ENCODE data around the gene LRRK1.

The LRRK1 gene

DNA sequence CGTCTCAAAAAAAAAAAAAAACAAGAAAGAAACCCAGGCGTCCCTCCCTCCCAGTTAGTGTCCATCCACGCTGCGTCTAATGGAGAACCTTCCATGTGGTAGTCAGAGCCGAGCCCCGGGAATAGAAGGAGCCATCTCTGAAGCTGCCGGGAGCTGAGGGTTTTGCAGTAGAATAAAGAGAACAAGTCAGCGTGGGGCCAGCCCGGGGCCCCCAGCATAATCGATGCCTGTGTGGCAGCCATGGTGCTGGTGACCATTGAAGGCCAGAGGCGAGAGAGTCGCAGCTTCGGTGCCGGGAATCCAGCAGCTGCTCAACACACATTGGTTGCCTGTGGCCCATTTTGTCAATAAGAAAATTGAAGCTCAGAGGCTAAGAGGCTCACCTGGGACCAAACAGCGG lies 181.0 kb downstream of the LRRK1 start:
- Mint-ChIP-seq H3K4me3 (no peak overlapping the region), H3K36me3 (ENCODE audit: low read depth) (peaks cover 3% of the 10 kb centered on the region), H3K27ac (no peak overlapping the region), H3K4me1 (peaks cover 19% of the 10 kb centered on the region), H3K9me3 (no peaks in the 10 kb centered on the region), H3K27me3 (ENCODE audit: low read depth) (peaks cover 10% of the 10 kb centered on the region)
- TF ChIP-seq, protein P1, sequence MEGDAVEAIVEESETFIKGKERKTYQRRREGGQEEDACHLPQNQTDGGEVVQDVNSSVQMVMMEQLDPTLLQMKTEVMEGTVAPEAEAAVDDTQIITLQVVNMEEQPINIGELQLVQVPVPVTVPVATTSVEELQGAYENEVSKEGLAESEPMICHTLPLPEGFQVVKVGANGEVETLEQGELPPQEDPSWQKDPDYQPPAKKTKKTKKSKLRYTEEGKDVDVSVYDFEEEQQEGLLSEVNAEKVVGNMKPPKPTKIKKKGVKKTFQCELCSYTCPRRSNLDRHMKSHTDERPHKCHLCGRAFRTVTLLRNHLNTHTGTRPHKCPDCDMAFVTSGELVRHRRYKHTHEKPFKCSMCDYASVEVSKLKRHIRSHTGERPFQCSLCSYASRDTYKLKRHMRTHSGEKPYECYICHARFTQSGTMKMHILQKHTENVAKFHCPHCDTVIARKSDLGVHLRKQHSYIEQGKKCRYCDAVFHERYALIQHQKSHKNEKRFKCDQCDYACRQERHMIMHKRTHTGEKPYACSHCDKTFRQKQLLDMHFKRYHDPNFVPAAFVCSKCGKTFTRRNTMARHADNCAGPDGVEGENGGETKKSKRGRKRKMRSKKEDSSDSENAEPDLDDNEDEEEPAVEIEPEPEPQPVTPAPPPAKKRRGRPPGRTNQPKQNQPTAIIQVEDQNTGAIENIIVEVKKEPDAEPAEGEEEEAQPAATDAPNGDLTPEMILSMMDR (IDR thresholded peaks at IDR 0.05; ENCODE audit: unreplicated experiment in 3 of 3): no peak

DNA sequence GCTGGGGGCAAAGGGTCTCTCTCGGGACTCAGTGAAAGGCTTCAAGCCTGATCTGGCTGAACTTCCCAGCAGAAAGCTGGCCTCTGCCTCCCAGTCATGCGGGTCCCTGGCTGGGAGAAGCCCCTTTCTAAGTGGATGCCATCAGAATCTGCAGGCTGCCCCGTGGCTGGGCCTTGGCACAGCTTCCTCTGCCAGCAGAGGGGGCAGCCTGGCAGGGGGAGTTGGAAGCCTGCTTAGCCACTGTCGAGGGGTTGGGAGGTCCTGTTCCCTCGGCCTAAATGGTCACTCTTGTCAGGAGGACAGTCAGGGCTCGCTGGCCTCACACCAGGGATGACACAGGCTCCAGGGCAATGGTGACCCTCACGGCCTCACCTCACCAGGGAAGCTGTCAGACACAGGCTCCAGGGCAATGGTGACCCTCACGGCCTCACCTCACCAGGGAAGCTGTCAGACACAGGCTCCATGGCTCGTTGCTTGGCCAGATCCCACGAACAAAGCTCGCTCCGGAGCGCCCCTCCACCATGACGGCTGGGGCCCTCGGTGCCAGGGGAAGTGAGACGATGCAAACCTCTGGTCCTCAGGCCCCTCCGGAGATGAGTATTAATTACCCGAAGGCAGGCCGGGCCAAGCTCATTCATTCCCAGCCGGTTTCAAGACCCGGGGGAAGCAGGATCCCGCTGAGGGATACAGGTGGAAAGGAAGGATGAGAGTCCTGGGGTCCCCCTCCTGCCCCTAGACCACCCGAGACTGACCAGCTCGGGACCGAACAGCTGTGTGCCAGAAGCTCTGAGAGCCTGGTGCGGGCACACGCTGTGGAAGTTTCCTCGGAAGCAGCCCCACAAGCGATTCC lies 181.7 kb downstream of the LRRK1 start:
- H3K36me3 Mint-ChIP-seq (ENCODE audit: low read depth): peaks cover 3% of the 10 kb centered on the region
- H3K9me3 Mint-ChIP-seq: no peaks in the 10 kb centered on the region
- H3K4me1 Mint-ChIP-seq: peaks cover 26% of the 10 kb centered on the region
- TF ChIP-seq, protein P1 (IDR thresholded peaks at IDR 0.05; ENCODE audit: unreplicated experiment in 3 of 3): no peak
- H3K4me3 Mint-ChIP-seq: no peak overlapping the region
- H3K27ac Mint-ChIP-seq: no peak overlapping the region
- peaks cover 10% of the 10 kb centered on the region for H3K27me3 Mint-ChIP-seq (ENCODE audit: low read depth)

DNA sequence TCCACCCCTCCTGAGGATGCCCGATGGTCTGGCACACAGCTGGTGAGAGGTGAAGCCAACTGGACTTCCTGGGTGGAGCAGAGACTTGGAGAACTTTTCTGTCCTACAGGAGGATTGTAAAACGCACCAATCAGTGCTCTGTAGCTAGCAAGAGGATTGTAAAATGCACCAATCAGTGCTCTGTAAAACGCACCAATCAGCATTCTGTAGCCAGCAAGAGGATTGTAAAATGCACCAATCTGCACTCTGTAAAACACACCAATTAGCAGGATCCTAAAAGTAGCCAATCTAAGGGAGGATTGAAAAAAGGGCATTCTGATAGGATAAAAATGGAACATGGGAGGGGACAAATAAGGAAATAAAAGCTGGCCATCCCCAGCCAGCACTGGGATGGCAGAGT lies 182.5 kb downstream of the LRRK1 start:
- Mint-ChIP-seq H3K27me3 (ENCODE audit: low read depth) (peaks cover 7% of the 10 kb centered on the region), H3K36me3 (ENCODE audit: low read depth) (peaks cover 3% of the 10 kb centered on the region), H3K4me3 (no peak overlapping the region), H3K4me1 (peaks cover 34% of the 10 kb centered on the region), H3K9me3 (no peaks in the 10 kb centered on the region), H3K27ac (peak overlapping the region in 1 of 3 experiments; percentile 28)
- TF ChIP-seq, protein P1 (IDR thresholded peaks at IDR 0.05; ENCODE audit: unreplicated experiment in 3 of 3): no peak

DNA sequence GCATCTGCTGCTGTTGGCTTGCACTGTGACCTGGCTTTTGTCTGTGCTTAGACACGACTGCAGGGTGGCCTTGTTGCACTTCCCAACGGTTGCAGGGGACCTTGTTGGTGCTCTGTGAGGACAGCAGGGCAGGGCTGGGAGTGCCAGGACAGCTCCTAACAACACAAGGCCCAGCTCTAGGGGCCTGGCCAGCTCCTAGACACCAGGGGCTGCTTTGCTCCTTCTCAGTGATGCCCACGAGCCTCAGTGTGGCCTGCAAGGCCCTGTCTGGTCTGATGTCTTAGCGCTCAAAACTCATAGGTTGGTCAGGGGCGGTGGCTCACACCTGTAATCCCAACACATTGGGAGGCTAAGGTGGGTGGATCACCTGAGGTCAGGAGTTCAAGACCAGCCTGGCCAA lies 183.6 kb downstream of the LRRK1 start:
- peaks cover 45% of the 10 kb centered on the region for H3K4me1 Mint-ChIP-seq
- peaks cover 3% of the 10 kb centered on the region for H3K36me3 Mint-ChIP-seq (ENCODE audit: low read depth)
- TF ChIP-seq, protein P1 (IDR thresholded peaks at IDR 0.05; ENCODE audit: unreplicated experiment in 3 of 3): no peak
- no peak overlapping the region for H3K27ac Mint-ChIP-seq
- H3K4me3 Mint-ChIP-seq: no peak overlapping the region
- no peaks in the 10 kb centered on the region for H3K9me3 Mint-ChIP-seq
- H3K27me3 Mint-ChIP-seq (ENCODE audit: low read depth): peaks cover 6% of the 10 kb centered on the region

- Mint-ChIP-seq H3K9me3 (no peaks in the 10 kb centered on the region), H3K27me3 (ENCODE audit: low read depth) (peaks cover 6% of the 10 kb centered on the region), H3K4me1 (peaks cover 45% of the 10 kb centered on the region), H3K27ac (peak overlapping the region; percentile 48 to 84 (median 65)), H3K36me3 (ENCODE audit: low read depth) (peaks cover 3% of the 10 kb centered on the region), H3K4me3 (no peak overlapping the region)
- TF ChIP-seq, protein P1 (IDR thresholded peaks at IDR 0.05; ENCODE audit: unreplicated experiment in 3 of 3): no peak
Observed at GRCh38 chr15:101103598-101103997, 184.4 kb downstream of the LRRK1 start.

DNA sequence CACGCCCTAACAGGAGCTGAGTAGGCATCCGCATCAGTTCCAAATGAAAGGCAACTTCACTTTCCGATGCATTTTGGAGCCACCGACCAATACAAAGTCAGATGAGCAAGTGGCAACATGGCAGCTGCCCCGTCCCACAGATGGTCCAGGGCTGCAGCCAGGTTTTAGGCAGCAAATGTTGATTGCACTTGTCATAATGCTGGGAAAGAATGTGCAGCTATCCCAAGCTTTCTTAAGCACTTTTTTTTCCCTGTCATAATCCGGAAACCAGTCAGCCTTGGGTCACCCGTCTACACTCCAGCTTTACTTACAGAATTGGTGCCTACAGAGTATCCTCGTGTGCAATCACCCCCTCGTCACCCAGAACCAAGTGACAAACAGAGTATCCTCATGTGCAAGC lies 185.0 kb downstream of the LRRK1 start:
- Mint-ChIP-seq H3K27me3 (ENCODE audit: low read depth) (peaks cover 6% of the 10 kb centered on the region), H3K9me3 (no peaks in the 10 kb centered on the region), H3K4me1 (peaks cover 45% of the 10 kb centered on the region), H3K27ac (peak overlapping the region in 2 of 3 experiments; percentile 65 to 84), H3K4me3 (no peak overlapping the region), H3K36me3 (ENCODE audit: low read depth) (peaks cover 3% of the 10 kb centered on the region)
- TF ChIP-seq, protein P1 (IDR thresholded peaks at IDR 0.05; ENCODE audit: unreplicated experiment in 3 of 3): no peak
